ENCODE data around the gene GFI1B. TPM values are rescaled to one million over a fixed set of nuclear protein-coding genes. Genes with fewer than 3 reads are reported as not detected.

The GFI1B gene
- total and polyA plus RNA-seq, 2 of the 4 experiments (the other 2 are of a cell fraction), result 0.02 TPM; not detected in 1

DNA sequence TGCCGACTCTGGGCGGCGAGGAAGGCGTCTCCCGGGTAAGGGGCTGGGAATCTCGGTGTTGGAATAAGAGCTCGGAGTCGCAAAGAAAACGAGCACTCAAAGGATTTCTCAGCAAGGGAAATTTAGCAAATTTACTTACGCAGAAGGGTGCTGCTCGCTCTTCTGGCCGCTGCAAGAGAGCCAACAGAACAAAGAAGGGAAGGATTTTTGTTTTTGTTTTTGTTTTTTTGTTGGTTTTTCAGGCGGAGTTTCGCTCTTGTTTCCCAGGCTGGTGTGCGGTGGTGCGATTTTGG is 52.6 kb downstream of the GFI1B start:
- intact Hi-C loops (cut with micrococcal nuclease), result no loop called here
- peak overlapping the region; percentile 68 for H2AK5ac ChIP-seq (ENCODE audit: low read depth, low read length)
- in situ Hi-C loops (cut with MboI; ENCODE audit: low sequenced_read_pairs), result loop anchor here (25.0 kb wide), 1 partner anchor 456 kb away; the partner anchor contains the start of gene SLC2A6
- peak overlapping the region; percentile 86 for H2BK5ac ChIP-seq (ENCODE audit: low read depth, low read length, poor library complexity, severe bottlenecking)
- peaks cover 7% of the 10 kb centered on the region; the same call in 1 of the 2 replicates for H3K36me3 ChIP-seq (ENCODE audit: control insufficient read depth, insufficient read depth, low read length)
- peak overlapping the region; percentile 89 for H3K27ac ChIP-seq (ENCODE audit: insufficient read depth, low read length)
- ATAC-seq (ENCODE audit: low read depth), result no peak
- peak overlapping the region; percentile 60; the same call in 1 of the 2 replicates for H4K91ac ChIP-seq (ENCODE audit: insufficient read depth, low read depth, low read length)
- H3K79me1 ChIP-seq (ENCODE audit: low read depth in 1 of 2, low read length in 2 of 2), result peaks cover 41 to 65% of the 10 kb centered on the region in 2 experiments
- peak overlapping the region; percentile 24 for H3K14ac ChIP-seq (replicated peaks; ENCODE audit: low read depth, low read length)
- peak overlapping the region; percentile 47 for H3K4ac ChIP-seq (ENCODE audit: low read depth, low read length)
- no TSS peak for BruUV-seq (replicated peaks)
- DNase-seq, result no peak
- H3K4me3 ChIP-seq (ENCODE audit: insufficient read depth, low read depth, low read length), result peak overlapping the region; percentile 94
- H3K4me1 ChIP-seq (ENCODE audit: control insufficient read depth, insufficient read depth, low read length), result peaks cover 6% of the 10 kb centered on the region
- 0% methylated on average over 5 of the region's 16 CpGs; no CpG with 5 or more reads in 1 of the 2 experiments for WGBS, 2 experiments (ENCODE audit: extremely low coverage in 2 of 2, insufficient read length in 1 of 2)
- peak overlapping the region; percentile 23; the same call in 1 of the 2 replicates for H2BK120ac ChIP-seq (ENCODE audit: low read depth, low read length)
- 0 out of 2 replicates have a peak overlapping the region, but pooled peaks have one; percentile 29 for H3K18ac ChIP-seq (ENCODE audit: low read depth, low read length)
- dilution Hi-C loops (cut with HindIII; ENCODE audit: low sequenced_read_pairs, unreplicated experiment), result no loop called here
- peak overlapping the region; percentile 89 for H2AFZ ChIP-seq (replicated peaks; ENCODE audit: low read length, poor library complexity)
- H2BK20ac ChIP-seq (ENCODE audit: low read depth, low read length), result no peak overlapping the region
- H3K9me1 ChIP-seq (ENCODE audit: insufficient read depth, low read length), result peaks cover 5% of the 10 kb centered on the region
- POLR2A ChIA-PET (ENCODE audit: unreplicated experiment), result no interaction called here
- peak overlapping the region; percentile 61 for H3K23ac ChIP-seq (ENCODE audit: low read depth, low read length)
- H3K56ac ChIP-seq (ENCODE audit: extremely low read depth, insufficient read depth, low read length), result peak overlapping the region; percentile 52
- CTCF ChIA-PET, result interaction anchor here (1.1 to 1.7 kb wide), 2 partner anchors 9 kb away, joined by 3 to 8 read pairs; no protein-coding TSS in a partner anchor
- H4K20me1 ChIP-seq (ENCODE audit: insufficient read depth, low read length), result peaks cover 23% of the 10 kb centered on the region
- peak overlapping the region; percentile 89 for H2AK9ac ChIP-seq (replicated peaks; ENCODE audit: low read depth, low read length, poor library complexity)
- TF ChIP-seq CEBPB (IDR thresholded peaks at IDR 0.05; ENCODE audit: low read depth, low read length) (no peak), RAD21 (IDR thresholded peaks at IDR 0.05; ENCODE audit: low read length) (no peak), FOS (IDR thresholded peaks at IDR 0.05; ENCODE audit: low read depth, low read length) (no peak), SMC3 (IDR thresholded peaks at IDR 0.05; ENCODE audit: low read depth, low read length) (no peak), MAFK (IDR thresholded peaks at IDR 0.05; ENCODE audit: low read depth, low read length) (no peak), CHD1 (IDR thresholded peaks at IDR 0.05; ENCODE audit: low read depth, low read length) (no peak), BHLHE40 (IDR thresholded peaks at IDR 0.05; ENCODE audit: low read depth, low read length) (no peak), POLR2A (IDR thresholded peaks at IDR 0.05; ENCODE audit: low read depth, low read length) (no peak), MAZ (IDR thresholded peaks at IDR 0.05; ENCODE audit: borderline replicate concordance, low read depth, low read length) (no peak), MXI1 (IDR thresholded peaks at IDR 0.05; ENCODE audit: borderline replicate concordance, low read depth, low read length) (no peak), RCOR1 (IDR thresholded peaks at IDR 0.05; ENCODE audit: insufficient replicate concordance, low read length) (no peak), NFE2L2 (IDR thresholded peaks at IDR 0.05; ENCODE audit: low read depth, low read length) (no peak), RFX5 (IDR thresholded peaks at IDR 0.05; ENCODE audit: low read depth, low read length) (no peak)
- TF ChIP-seq, protein P1, sequence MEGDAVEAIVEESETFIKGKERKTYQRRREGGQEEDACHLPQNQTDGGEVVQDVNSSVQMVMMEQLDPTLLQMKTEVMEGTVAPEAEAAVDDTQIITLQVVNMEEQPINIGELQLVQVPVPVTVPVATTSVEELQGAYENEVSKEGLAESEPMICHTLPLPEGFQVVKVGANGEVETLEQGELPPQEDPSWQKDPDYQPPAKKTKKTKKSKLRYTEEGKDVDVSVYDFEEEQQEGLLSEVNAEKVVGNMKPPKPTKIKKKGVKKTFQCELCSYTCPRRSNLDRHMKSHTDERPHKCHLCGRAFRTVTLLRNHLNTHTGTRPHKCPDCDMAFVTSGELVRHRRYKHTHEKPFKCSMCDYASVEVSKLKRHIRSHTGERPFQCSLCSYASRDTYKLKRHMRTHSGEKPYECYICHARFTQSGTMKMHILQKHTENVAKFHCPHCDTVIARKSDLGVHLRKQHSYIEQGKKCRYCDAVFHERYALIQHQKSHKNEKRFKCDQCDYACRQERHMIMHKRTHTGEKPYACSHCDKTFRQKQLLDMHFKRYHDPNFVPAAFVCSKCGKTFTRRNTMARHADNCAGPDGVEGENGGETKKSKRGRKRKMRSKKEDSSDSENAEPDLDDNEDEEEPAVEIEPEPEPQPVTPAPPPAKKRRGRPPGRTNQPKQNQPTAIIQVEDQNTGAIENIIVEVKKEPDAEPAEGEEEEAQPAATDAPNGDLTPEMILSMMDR (conservative IDR thresholded peaks at IDR 0.05; ENCODE audit: low read depth, low read length), result no peak
- TF ChIP-seq, protein P2, sequence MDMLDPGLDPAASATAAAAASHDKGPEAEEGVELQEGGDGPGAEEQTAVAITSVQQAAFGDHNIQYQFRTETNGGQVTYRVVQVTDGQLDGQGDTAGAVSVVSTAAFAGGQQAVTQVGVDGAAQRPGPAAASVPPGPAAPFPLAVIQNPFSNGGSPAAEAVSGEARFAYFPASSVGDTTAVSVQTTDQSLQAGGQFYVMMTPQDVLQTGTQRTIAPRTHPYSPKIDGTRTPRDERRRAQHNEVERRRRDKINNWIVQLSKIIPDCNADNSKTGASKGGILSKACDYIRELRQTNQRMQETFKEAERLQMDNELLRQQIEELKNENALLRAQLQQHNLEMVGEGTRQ (IDR thresholded peaks at IDR 0.05; ENCODE audit: low read depth, low read length), result no peak
- TF ChIP-seq, protein P3, sequence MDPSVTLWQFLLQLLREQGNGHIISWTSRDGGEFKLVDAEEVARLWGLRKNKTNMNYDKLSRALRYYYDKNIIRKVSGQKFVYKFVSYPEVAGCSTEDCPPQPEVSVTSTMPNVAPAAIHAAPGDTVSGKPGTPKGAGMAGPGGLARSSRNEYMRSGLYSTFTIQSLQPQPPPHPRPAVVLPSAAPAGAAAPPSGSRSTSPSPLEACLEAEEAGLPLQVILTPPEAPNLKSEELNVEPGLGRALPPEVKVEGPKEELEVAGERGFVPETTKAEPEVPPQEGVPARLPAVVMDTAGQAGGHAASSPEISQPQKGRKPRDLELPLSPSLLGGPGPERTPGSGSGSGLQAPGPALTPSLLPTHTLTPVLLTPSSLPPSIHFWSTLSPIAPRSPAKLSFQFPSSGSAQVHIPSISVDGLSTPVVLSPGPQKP (IDR thresholded peaks at IDR 0.05; ENCODE audit: borderline replicate concordance, low read depth, low read length), result no peak
- peak overlapping the region; percentile 94 for H4K5ac ChIP-seq (ENCODE audit: low read depth, low read length)
- H3K27me3 ChIP-seq (ENCODE audit: control insufficient read depth, insufficient read depth, low read length), result no peaks in the 10 kb centered on the region
- H3K9me3 ChIP-seq (ENCODE audit: control insufficient read depth, insufficient read depth, low read length), result no peaks in the 10 kb centered on the region
- peak overlapping the region; percentile 96 to 99 for H4K8ac ChIP-seq (ENCODE audit: low read depth in 2 of 2, low read length in 2 of 2)
- peak overlapping the region; percentile 97 for H3K9ac ChIP-seq (ENCODE audit: low read depth, low read length)
- H2BK15ac ChIP-seq (ENCODE audit: low read depth, low read length), result no peak overlapping the region
- peak overlapping the region; percentile 92 for H3K4me2 ChIP-seq (ENCODE audit: low read depth, low read length)

All from IMR-90 (cell line).